ENCODE measurements around the gene ZYX.
"Not testable (repeated sequence)": the region's sequence is repeated elsewhere in the genome, so short reads cannot be mapped to it uniquely, and the experiment has no call there.

The ZYX gene

GRCh38 chr7:143385891-143386781 is 5.0 kb downstream of the ZYX start:
- peak; percentile 55 to 71 for DNase-seq

GRCh38 chr7:143387156-143387975 is 6.2 kb downstream of the ZYX start:
- no peak for DNase-seq

GRCh38 chr7:143388051-143388450 is 6.9 kb downstream of the ZYX start:
- DNase-seq = no peak

GRCh38 chr7:143388491-143389101 is 7.5 kb downstream of the ZYX start:
- no peak for DNase-seq

- no peak for DNase-seq
Measured at GRCh38 chr7:143389316-143390103, 8.4 kb downstream of the ZYX start.

- DNase-seq = no peak
Measured at GRCh38 chr7:143390104-143390772, 9.1 kb downstream of the ZYX start.

GRCh38 chr7:143390773-143391317 is 9.7 kb downstream of the ZYX start:
- DNase-seq = no peak

- no peak for DNase-seq
Measured at GRCh38 chr7:143391462-143392404, 10.6 kb downstream of the ZYX start.

- not testable (repeated sequence) for DNase-seq
Measured at GRCh38 chr7:143392427-143392826, 11.3 kb downstream of the ZYX start.

- DNase-seq = no peak
Measured at GRCh38 chr7:143392875-143393266, 11.7 kb downstream of the ZYX start.

- DNase-seq = no peak
Measured at GRCh38 chr7:143393267-143394041, 12.3 kb downstream of the ZYX start.

- no peak for DNase-seq
Measured at GRCh38 chr7:143394068-143394467, 12.9 kb downstream of the ZYX start.

- no peak for DNase-seq
Measured at GRCh38 chr7:143394777-143395176, 13.6 kb downstream of the ZYX start.

- no peak for DNase-seq
Measured at GRCh38 chr7:143395187-143396149, 14.3 kb downstream of the ZYX start.

GRCh38 chr7:143396182-143396581 is 15.0 kb downstream of the ZYX start:
- DNase-seq = no peak

GRCh38 chr7:143396625-143397556 is 15.7 kb downstream of the ZYX start:
- DNase-seq = no peak

Measured in CD4-positive, alpha-beta T cell treated with Interleukin-4 for 1 hour (primary cell).